ENCODE data around the gene NRSN2. TPM values are rescaled to one million over a fixed set of nuclear protein-coding genes. Genes with fewer than 3 reads are reported as not detected.
A peak's percentile ranks its signal among the peaks of the same experiment; 100 is the strongest.

NRSN2 gene
- total RNA-seq, 4 donors from 2014 or later = 1.3 to 4.7 (median 2.2) TPM

DNA sequence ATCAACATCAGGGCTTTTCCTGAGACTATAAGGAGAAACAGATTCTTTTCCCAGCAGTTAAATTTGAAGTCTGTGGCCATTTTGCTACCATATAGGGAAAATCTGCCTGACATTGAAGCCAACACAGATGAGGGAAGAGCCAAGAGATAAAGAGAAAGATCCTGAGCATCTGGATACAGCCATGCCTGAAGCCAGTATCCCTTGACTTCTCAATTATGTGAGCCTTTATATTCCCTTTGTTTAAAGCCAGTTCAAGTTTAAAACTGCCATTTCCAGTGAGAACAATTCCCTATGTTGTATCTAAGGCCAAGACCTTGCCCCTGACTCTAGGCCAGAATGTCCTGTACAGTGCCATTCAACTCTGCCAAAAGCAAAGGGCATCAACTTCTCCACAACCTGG, 3.8 kb upstream of the NRSN2 start:
- Histone ChIP-seq H3K27ac (no peak overlapping the region), H3K4me3 (no peak overlapping the region), H3K27me3 (peaks cover 4 to 11% (median 6%) of the 10 kb centered on the region in 3 donors), H3K4me1 (peaks cover 0 to 15% of the 10 kb centered on the region in 2 donors), H3K36me3 (no peaks in the 10 kb centered on the region), H3K9me3 (no peaks in the 10 kb centered on the region)
- in situ Hi-C loops (cut with MboI; ENCODE audit: low sequenced_read_pairs in 4 of 4) (no loop called here), intact Hi-C loops (cut with DNase I; ENCODE audit: low total_unique reads) (no loop called here)
- DNase-seq (no peak), ATAC-seq (no peak)
- TF ChIP-seq CTCF (IDR thresholded peaks at IDR 0.05 in 4 of 5, conservative IDR thresholded peaks at IDR 0.05 in 1 of 5) = no peak

DNA sequence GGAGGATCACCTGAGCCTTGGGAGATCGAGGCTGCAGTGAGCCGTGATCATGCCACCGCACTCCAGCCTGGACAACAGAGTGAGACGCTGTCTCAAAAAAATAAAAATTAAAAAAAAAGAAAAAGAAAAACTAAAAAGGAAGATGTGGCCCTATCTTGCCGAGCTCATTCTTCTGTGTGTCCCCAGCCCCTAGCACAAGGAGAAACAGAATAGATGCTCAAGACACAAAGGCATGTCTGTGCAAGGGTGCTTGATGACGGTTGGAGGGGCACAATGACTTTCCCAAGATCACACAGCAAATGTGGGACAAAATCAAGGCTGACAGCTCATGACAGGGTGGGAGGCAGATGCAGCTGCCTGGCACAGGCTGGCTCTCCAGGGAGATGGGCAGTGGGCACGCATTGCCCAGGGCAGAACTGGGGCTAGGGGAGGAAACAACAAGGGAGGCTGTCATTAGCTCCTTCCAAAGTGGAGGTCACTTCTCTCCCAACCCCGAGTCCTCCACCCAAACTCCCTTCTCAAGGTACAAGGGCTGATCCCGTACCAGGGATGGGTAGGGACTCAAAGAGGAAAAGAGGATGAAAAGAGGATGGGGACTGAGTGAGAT, 775 bp upstream of the NRSN2 start:
- TF ChIP-seq POLR2A (IDR thresholded peaks at IDR 0.05) (no peak), CTCF (IDR thresholded peaks at IDR 0.05 in 4 of 5, conservative IDR thresholded peaks at IDR 0.05 in 1 of 5) (no peak)
- ATAC-seq = no peak
- DNase-seq = no peak
- H3K27me3 ChIP-seq = peaks cover 6 to 27% (median 12%) of the 10 kb centered on the region in 3 donors
- no peaks in the 10 kb centered on the region for H3K9me3 ChIP-seq
- intact Hi-C loops (cut with DNase I; ENCODE audit: low total_unique reads) (no loop called here), in situ Hi-C loops (cut with MboI; ENCODE audit: low sequenced_read_pairs in 4 of 4) (no loop called here)
- no peaks in the 10 kb centered on the region for H3K36me3 ChIP-seq
- H3K4me3 ChIP-seq = peak overlapping the region; percentile 67 to 83 (median 75)
- peaks cover 0 to 22% of the 10 kb centered on the region in 2 donors for H3K4me1 ChIP-seq
- H3K27ac ChIP-seq = peak overlapping the region in 2 of 4 donors; percentile 65 to 71

DNA sequence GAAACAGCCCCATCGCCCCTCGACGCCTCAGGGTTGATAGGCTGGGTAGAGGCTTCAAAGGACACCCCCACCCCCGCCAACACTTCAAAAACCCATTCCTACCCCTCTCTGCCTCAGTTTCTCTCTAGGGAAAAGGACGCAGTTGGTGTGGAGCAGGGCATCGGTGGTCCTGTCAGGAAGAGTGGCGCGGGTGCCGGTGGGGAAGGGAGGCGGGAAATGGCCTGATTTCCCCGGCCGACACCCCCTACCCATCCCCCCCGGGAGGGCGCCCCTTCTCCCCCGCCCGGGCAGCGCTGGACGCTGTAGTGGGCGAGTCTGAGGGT, 367 bp downstream of the NRSN2 start:
- Histone ChIP-seq H3K4me3 (peak overlapping the region; percentile 67 to 83 (median 75)), H3K9me3 (no peaks in the 10 kb centered on the region), H3K27me3 (peaks cover 6 to 27% (median 12%) of the 10 kb centered on the region in 3 donors), H3K36me3 (no peaks in the 10 kb centered on the region), H3K27ac (peak overlapping the region; percentile 65 to 78 (median 73)), H3K4me1 (peaks cover 0 to 22% of the 10 kb centered on the region in 2 donors)
- DNase-seq (no peak), ATAC-seq (no peak)
- intact Hi-C loops (cut with DNase I; ENCODE audit: low total_unique reads) = no loop called here
- TF ChIP-seq CTCF (IDR thresholded peaks at IDR 0.05 in 4 of 5, conservative IDR thresholded peaks at IDR 0.05 in 1 of 5) (no peak), POLR2A (IDR thresholded peaks at IDR 0.05) (no peak)
- in situ Hi-C loops (cut with MboI; ENCODE audit: low sequenced_read_pairs in 4 of 4) = no loop called here

- Histone ChIP-seq H3K27ac (peak overlapping the region; percentile 65 to 78 (median 73)), H3K4me3 (peak overlapping the region; percentile 67 to 83 (median 75)), H3K27me3 (peaks cover 6 to 27% (median 12%) of the 10 kb centered on the region in 3 donors), H3K36me3 (no peaks in the 10 kb centered on the region), H3K9me3 (no peaks in the 10 kb centered on the region), H3K4me1 (peaks cover 0 to 22% of the 10 kb centered on the region in 2 donors)
- intact Hi-C loops (cut with DNase I; ENCODE audit: low total_unique reads) (no loop called here), in situ Hi-C loops (cut with MboI; ENCODE audit: low sequenced_read_pairs in 4 of 4) (no loop called here)
- ATAC-seq = peak; percentile 60 to 70
- DNase-seq = peak; percentile 62 to 72
- TF ChIP-seq CTCF (IDR thresholded peaks at IDR 0.05 in 4 of 5, conservative IDR thresholded peaks at IDR 0.05 in 1 of 5) (no peak), POLR2A (IDR thresholded peaks at IDR 0.05) (peak in 1 of 2 donors; percentile 37)
These were observed 951 bp downstream of the NRSN2 start for GRCh38 chr20:347640-348484.

Measured in gastrocnemius medialis (tissue), 4 donors.